Measurements from ENCODE around the gene IFI44.

The IFI44 gene

DNA sequence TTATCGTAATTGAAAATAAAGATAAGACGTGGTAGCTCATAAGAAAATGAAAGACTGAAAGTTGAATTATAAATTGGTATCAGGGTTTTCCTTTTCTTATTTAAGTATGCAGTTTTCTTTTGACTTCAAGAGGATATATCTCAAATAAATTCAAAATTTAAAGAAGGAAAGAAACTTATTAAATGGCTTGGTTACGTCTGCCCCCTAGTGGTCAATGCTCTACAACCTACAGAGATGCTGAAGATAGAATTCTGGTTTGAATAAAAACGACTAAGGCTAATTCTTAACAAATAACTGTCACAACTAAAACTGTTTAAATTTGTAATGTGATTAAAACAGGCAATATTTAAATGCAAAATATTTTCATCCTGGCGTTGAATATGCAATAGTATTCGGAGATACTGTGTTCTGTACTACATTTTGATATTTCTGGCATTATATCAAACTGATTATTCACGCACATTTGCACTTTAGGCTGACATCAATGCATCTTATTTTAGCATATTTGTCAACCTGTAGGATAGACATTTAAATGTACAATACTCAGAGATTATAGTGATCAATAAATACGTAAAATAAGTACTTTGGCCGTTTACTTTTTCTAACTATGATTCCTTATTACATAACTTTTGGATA, 26.8 kb downstream of the IFI44 start:
- in situ Hi-C loops (cut with MboI; ENCODE audit: low pct_unique_long_range_greater_than_20kb, low sequenced_read_pairs, unreplicated experiment): no loop called here
- peak; percentile 33 for DNase-seq (ENCODE audit: low spot score)
- TF ChIP-seq, protein P1, sequence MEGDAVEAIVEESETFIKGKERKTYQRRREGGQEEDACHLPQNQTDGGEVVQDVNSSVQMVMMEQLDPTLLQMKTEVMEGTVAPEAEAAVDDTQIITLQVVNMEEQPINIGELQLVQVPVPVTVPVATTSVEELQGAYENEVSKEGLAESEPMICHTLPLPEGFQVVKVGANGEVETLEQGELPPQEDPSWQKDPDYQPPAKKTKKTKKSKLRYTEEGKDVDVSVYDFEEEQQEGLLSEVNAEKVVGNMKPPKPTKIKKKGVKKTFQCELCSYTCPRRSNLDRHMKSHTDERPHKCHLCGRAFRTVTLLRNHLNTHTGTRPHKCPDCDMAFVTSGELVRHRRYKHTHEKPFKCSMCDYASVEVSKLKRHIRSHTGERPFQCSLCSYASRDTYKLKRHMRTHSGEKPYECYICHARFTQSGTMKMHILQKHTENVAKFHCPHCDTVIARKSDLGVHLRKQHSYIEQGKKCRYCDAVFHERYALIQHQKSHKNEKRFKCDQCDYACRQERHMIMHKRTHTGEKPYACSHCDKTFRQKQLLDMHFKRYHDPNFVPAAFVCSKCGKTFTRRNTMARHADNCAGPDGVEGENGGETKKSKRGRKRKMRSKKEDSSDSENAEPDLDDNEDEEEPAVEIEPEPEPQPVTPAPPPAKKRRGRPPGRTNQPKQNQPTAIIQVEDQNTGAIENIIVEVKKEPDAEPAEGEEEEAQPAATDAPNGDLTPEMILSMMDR (IDR thresholded peaks at IDR 0.05; ENCODE audit: extremely low read depth, insufficient read depth, missing control alignments): peak; percentile 81

DNA sequence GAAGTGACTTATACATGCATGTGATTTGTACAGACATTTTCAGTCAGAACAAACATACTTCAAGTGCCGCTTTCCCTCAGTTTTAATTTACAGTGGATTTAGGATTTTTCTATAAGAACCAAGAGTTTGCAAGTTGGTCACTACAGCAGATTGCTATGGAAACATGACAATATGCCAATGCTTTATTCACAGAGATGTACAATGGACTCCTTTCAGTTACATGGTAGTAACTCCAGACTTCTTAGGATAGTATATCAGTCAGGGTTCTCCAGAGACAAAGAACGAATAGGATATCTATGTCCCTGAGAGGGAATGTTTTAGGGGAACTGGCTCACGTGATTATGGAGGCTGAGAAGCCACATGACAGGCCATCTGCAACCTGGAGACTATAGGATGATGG, 27.4 kb downstream of the IFI44 start:
- TF ChIP-seq, protein P1 (IDR thresholded peaks at IDR 0.05; ENCODE audit: extremely low read depth, insufficient read depth, missing control alignments): no peak
- DNase-seq (ENCODE audit: low spot score): no peak
- in situ Hi-C loops (cut with MboI; ENCODE audit: low pct_unique_long_range_greater_than_20kb, low sequenced_read_pairs, unreplicated experiment): no loop called here

DNA sequence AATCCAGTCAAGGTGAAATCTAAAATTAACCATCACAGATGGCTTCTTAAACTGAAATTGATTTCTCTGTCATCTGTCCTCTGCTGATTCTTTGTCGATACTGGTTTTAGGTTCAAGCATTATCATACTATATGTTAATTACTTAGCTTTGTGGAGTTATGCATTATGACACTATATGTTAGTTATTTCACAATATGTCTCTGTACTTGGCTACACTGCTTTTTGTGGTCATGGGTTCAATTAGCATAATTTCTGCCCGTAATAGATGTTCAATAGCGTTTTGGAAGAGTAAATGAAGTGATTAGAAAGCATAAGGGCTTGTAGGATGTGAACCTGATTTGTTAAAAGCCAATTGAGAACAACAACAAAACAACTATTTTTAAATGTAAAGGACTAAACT, 28.2 kb downstream of the IFI44 start:
- in situ Hi-C loops (cut with MboI; ENCODE audit: low pct_unique_long_range_greater_than_20kb, low sequenced_read_pairs, unreplicated experiment): no loop called here
- TF ChIP-seq, protein P1 (IDR thresholded peaks at IDR 0.05; ENCODE audit: extremely low read depth, insufficient read depth, missing control alignments): no peak
- no peak for DNase-seq (ENCODE audit: low spot score)

DNA sequence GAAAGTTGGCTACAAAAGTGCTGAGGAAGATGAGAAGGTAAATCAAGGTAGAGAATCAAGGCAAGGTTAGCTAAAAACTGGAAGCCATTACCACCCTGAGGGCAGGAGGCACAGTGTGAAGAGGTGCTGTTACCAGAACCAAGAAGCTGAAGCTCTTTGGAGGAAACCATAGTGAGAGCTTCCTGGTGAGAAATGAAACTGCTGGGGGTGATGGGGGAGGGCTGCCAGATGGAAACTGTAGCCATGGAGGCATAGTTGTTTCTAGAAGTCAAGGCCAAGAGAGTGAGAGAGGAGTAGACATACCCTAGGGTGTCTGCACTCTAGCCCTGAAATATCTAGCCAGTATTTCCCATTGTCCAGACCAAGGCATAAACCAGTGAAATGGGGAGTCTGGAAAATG, 28.7 kb downstream of the IFI44 start:
- in situ Hi-C loops (cut with MboI; ENCODE audit: low pct_unique_long_range_greater_than_20kb, low sequenced_read_pairs, unreplicated experiment): no loop called here
- TF ChIP-seq, protein P1 (IDR thresholded peaks at IDR 0.05; ENCODE audit: extremely low read depth, insufficient read depth, missing control alignments): no peak
- DNase-seq (ENCODE audit: low spot score): peak; percentile 5

DNA sequence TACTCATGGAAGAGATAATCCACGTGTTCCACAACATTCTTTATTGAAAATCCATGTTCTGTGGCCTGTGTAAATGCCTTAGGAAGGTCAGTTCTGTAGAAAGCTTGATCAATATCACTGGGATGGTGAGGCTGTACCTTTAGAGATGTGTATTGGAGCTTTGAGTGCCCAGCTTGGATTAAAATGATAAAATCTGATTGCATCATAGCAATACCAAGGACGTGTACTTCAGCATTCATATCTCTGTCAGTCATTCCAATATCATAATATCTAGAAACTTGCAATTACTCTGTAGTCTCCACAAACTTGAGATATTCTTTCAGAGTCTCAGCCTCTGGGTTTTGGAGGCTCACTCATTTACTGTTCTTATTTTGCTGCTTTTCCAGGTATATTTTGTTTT, 31.6 kb downstream of the IFI44 start:
- TF ChIP-seq, protein P1 (IDR thresholded peaks at IDR 0.05; ENCODE audit: extremely low read depth, insufficient read depth, missing control alignments): no peak
- in situ Hi-C loops (cut with MboI; ENCODE audit: low pct_unique_long_range_greater_than_20kb, low sequenced_read_pairs, unreplicated experiment): no loop called here
- no peak for DNase-seq (ENCODE audit: low spot score)

DNA sequence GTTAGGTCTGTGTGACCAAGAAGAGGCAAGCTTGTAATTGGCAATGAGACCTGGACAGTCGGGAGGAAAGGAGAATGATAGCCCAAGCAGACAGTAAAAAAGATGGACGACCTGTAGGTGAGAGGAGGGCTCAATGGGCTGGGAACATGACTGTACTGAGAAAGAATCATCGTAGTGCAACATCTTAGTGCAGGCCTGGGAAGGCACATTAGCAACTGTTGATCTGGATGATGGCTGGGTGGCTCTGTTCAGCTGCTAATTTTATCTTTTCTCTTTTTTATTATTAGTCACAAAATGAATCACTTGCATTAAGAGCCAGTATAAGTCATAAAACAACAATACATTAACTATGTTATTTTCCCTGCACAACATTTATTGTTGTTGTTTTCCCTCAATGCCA, 32.9 kb downstream of the IFI44 start:
- DNase-seq (ENCODE audit: low spot score): no peak
- TF ChIP-seq, protein P1 (IDR thresholded peaks at IDR 0.05; ENCODE audit: extremely low read depth, insufficient read depth, missing control alignments): no peak
- in situ Hi-C loops (cut with MboI; ENCODE audit: low pct_unique_long_range_greater_than_20kb, low sequenced_read_pairs, unreplicated experiment): no loop called here

Data from GM13977 (cell line).